NCI-H524 (cell line): ENCODE data around the gene PLD5.
"Not testable (repeated sequence)": the region's sequence is repeated elsewhere in the genome, so short reads cannot be mapped to it uniquely, and the experiment has no call there.

Experiments
- DNase-seq, 2 experiments: peaks; one replicate each; lab custom pipeline; 2025; lab: John Stamatoyannopoulos, UW

Gene PLD5

DNA sequence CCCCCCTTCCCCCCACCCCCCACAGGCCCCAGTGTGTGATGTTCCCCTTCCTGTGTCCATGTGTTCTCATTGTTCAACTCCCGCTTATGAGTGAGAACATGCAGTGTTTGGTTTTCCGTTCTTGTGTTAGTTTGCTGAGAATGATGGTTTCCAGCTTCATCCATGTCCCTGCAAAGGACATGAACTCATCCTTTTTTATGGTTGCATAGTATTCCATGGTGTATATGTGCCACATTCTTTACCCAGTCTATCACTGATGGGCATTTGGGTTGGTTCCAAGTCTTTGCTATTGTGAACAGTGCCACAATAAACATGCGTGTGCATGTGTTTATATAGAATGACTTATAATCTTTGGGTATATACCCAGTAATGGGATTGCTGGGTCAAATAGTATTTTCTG lies 466.3 kb downstream of the PLD5 start:
- not testable (repeated sequence) for DNase-seq

DNA sequence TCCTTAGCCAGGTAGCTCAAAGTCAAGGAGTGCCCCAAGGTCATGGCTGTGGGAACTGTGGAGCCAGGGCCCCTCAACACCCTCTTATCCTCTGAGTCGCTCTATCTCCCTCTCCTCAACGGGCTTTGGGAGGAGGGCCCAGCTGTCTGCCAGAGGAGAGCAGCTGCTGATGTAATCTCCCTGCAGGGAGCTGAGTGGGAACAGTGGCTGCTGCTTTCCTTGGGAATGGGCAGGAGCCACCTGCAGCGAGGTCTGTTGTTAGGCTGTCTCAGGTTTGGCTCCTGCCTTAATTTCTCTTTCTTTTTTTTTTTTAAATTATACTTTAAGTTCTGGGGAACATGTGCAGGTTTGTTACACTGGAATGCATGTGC lies 466.8 kb downstream of the PLD5 start:
- peak; percentile 16 to 78 for DNase-seq

DNA sequence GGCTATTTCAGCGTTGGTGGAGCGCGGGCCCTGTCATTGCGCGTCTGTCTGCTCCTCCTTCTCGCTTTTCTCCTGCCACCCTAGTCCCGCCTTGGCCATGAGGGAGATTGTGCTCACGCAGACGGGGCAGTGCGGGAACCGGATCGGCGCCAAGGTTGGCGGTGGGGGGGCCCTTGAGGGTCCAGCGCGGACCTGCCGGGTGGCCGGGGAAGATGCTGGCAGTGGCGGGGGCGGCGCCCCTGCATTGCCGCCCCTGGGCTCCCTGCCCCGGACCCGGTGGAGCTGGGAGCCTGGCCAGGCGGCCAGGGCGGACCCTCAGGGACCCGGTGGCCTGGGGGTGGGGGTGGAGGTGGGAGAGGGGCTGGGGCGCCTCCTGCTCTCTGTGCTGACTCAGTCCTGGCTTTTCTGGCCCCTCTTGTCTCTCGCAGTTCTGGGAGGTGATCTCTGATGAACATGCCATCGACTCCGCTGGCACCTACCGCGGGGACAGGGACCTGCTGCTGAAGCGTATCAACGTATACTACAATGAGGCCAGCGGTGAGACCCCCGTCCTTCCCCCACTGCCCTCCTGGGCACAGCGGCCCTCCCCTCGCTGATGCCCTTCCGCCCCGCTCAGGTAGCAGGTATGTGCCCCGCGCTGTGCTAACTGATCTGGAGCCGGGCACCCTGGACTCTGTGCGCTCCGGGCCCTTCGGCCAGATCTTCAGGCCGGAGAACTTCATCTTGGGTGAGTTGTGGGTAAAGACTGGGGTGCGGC lies 467.3 kb downstream of the PLD5 start:
- no peak for DNase-seq

DNA sequence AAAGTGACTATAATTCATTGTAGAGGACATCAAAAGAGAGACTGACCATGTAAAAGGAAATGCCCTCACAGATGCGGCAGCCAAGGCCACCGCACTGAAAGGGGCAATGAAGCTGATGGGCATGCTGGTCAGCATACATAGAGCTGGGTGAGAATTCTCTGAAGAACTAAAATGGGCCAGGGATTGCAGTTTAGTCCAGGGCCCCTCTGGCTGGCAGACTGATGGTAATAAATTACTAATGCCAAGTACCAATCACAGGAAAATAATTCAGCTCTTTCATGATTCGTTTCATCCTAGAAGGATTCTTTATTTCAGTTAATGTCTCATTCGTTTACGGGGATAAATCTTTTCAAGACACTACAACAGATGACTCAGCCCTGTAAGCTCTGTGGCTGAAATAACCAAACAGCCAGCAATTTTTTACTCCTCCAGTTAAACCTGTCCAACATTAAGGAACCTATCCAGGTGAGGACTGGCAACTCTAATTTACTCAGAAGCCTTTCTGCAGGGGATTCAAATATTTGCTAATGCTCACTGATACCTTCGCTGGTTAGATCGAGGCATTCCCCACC lies 468.7 kb downstream of the PLD5 start:
- DNase-seq, result no peak

DNA sequence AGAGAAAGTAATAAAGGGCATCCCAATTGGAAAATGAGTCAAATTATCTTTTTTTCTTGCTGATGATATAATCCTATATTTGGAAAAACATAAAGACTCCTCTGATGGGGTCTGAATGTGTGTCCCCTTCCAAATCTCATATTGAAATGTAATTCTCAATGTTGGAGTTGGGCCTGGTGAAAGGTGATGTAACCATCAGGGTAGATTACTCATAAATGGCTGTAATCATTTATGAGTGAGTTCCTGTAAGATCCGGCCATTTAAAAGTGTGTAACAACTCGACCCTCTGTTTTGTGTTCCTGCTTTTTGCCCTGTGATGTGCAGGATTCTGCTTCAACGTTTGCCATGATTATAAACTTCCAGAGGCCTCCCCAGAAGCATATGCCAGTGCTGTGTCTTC lies 481.3 kb downstream of the PLD5 start:
- DNase-seq, result no peak

DNA sequence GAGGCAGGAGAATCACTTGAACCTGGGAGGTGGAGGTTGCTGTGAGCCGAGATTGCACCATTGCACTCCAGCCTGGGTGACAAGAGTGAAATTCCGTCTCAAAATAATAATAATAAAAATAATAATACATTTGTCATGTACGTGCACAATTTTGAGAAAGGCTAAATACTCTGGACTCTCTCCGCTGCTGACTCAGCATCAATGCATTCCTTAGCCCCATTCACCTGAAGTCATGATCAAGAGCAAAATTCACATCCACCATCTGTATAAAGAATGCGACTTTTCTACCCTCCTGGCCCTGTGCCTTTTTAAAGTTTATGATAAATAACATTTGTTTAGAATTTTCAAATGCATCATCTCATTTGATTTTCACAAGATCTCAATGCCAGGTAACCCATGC lies 490.1 kb downstream of the PLD5 start:
- no peak for DNase-seq

DNA sequence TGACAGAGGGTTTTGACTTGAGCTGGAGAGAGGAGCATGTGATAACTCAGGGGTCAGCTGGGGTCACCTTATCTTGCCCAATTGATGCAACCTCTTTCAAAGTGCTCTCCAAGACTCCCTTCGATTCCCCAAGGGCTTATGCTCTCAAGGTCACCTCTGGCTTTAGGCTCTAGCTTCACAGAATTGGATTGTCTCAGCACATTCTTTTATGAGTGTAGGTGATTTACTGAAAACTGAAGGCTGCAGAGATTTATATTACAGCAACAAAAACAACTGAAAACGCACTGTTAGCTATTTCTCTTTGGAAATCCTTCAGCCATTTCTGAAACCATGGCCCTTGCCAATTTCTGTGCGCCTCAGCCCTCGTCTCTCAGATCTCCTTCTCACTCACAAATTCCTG lies 491.1 kb downstream of the PLD5 start:
- DNase-seq, result no peak
